H1 (cell line): ENCODE data around the gene FASN. TPM values are rescaled to one million over a fixed set of nuclear protein-coding genes. Genes with fewer than 3 reads are reported as not detected.

ENCODE experiments used
- CTCF ChIA-PET: fragments of 300-600 bp; sonication (Branson Sonifier 250); formaldehyde crosslinking; loops from one replicate; lab custom pipeline; 2021; ENCODE audit not compliant: partially characterized antibody; lab: Charles Lee
- POLR2A ChIA-PET: fragments of 300-600 bp; sonication (Branson Sonifier 250); formaldehyde crosslinking; loops from one replicate; lab custom pipeline; 2021; ENCODE audit warnings: inconsistent platforms; ENCODE audit not compliant: partially characterized antibody; lab: Charles Lee
- DNase-seq, 2 experiments: peaks; one replicate each; pipeline versions ENCODE4 v3.0.0 to v3.0.0-alpha.2; 2010 to 2022; ENCODE audit warnings: low spot score in 2 of 2, low read depth in 1 of 2, mixed read lengths in 1 of 2
- FAIRE-seq: peaks from 2 replicates; lab custom pipeline; 2011; peaks lifted over from hg19 to GRCh38; lab: Jason Lieb, UNC
- H2AFZ ChIP-seq: 2 replicates; pipeline ENCODE4 v1.8.1; 2012; ENCODE audit warnings: low read length, inconsistent platforms
- H2AK5ac ChIP-seq: 2 replicates; pipeline ENCODE4 v1.6.1; 2013; ENCODE audit warnings: low read depth, low read length
- H2BK120ac ChIP-seq: replicated peaks from 2 replicates; pipeline ENCODE3; 2013; ENCODE audit warnings: low read depth, low read length, inconsistent platforms
- H2BK12ac ChIP-seq: 2 replicates; pipeline ENCODE4 v1.6.1; 2013; ENCODE audit warnings: low read depth, low read length
- H2BK15ac ChIP-seq: 2 replicates; pipeline ENCODE4 v1.6.1; 2013; ENCODE audit warnings: low read length
- H2BK20ac ChIP-seq: 2 replicates; pipeline ENCODE4 v1.6.1; 2013; ENCODE audit warnings: low read length
- H2BK5ac ChIP-seq: 2 replicates; pipeline ENCODE4 v1.6.1; 2013; ENCODE audit warnings: low read depth, low read length
- H3K14ac ChIP-seq: 2 replicates; pipeline ENCODE4 v1.6.1; 2013; ENCODE audit warnings: inconsistent platforms; ENCODE audit not compliant: insufficient read length
- H3K18ac ChIP-seq: 2 replicates; pipeline ENCODE4 v1.6.1; 2013; ENCODE audit warnings: low read length; ENCODE audit errors: extremely low read depth
- H3K23ac ChIP-seq: 2 replicates; pipeline ENCODE4 v1.6.1; 2013; ENCODE audit warnings: inconsistent platforms; ENCODE audit not compliant: insufficient read length
- H3K23me2 ChIP-seq: 2 replicates; pipeline ENCODE4 v1.6.1; 2013; ENCODE audit warnings: low read depth, low read length
- H3K27ac ChIP-seq: 2 replicates; pipeline ENCODE4 v1.6.1; 2011; ENCODE audit warnings: low read depth, low read length, inconsistent platforms
- H3K27me3 ChIP-seq, 4 experiments: replicated peaks in 1 of 4; 1 replicate in 1 of 4; 2 replicates in 3 of 4; pipeline versions ENCODE4 v1.6.1 to v1.8.1; 2011 to 2013; ENCODE audit warnings: low read length in 3 of 4, mild to moderate bottlenecking in 3 of 4, inconsistent platforms in 2 of 4, mixed read lengths in 2 of 4, moderate library complexity in 1 of 4; ENCODE audit not compliant: control insufficient read depth in 3 of 4, insufficient read depth in 3 of 4; ENCODE audit errors: extremely low read depth in 1 of 4
- H3K36me3 ChIP-seq, 4 experiments: 2 replicates each; pipeline versions ENCODE4 v1.6.1 to v1.8.1; 2011 to 2013; ENCODE audit warnings: mild to moderate bottlenecking in 4 of 4, low read length in 3 of 4, moderate library complexity in 2 of 4, control low read depth in 1 of 4, inconsistent platforms in 1 of 4; ENCODE audit not compliant: insufficient read depth in 4 of 4, control insufficient read depth in 2 of 4
- H3K4ac ChIP-seq: replicated peaks from 2 replicates; pipeline ENCODE3; 2013; ENCODE audit warnings: low read length, low read depth, mixed read lengths, inconsistent platforms; ENCODE audit not compliant: insufficient read length
- H3K4me1 ChIP-seq, 4 experiments: replicated peaks in 1 of 4; 1 replicate in 1 of 4; 2 replicates in 3 of 4; pipeline versions ENCODE4 v1.6.1 to v1.8.1; 2011 to 2013; ENCODE audit warnings: low read length in 3 of 4, inconsistent platforms in 2 of 4, mixed read lengths in 1 of 4; ENCODE audit not compliant: insufficient read depth in 4 of 4, control insufficient read depth in 3 of 4
- H3K4me2 ChIP-seq, 2 experiments: 2 replicates each; pipeline versions ENCODE4 v1.6.1 to v1.8.1; 2011 to 2013; ENCODE audit warnings: low read depth in 2 of 2, low read length in 2 of 2, control low read depth in 1 of 2, inconsistent platforms in 1 of 2, mild to moderate bottlenecking in 1 of 2; ENCODE audit not compliant: insufficient read depth in 1 of 2
- H3K4me3 ChIP-seq, 4 experiments: fragments of 200-600, 300-600 bp in 1 of 4; sonication (generic), shearing (Covaris generic), sonication (Bioruptor Twin) in 1 of 4; 2 replicates each; pipeline versions ENCODE4 v1.5.1 to v1.8.1; 2011 to 2016; ENCODE audit warnings: low read length in 4 of 4, low read depth in 3 of 4, control low read depth in 2 of 4, inconsistent platforms in 2 of 4, mild to moderate bottlenecking in 2 of 4, mixed read lengths in 1 of 4, moderate library complexity in 1 of 4; ENCODE audit not compliant: insufficient read depth in 2 of 4; ENCODE audit errors: extremely low read depth in 1 of 4
- H3K56ac ChIP-seq: replicated peaks from 2 replicates; pipeline ENCODE3; 2013; ENCODE audit warnings: low read depth, mild to moderate bottlenecking, mixed read lengths, low read length, inconsistent platforms; ENCODE audit not compliant: insufficient read length
- H3K79me1 ChIP-seq: 2 replicates; pipeline ENCODE4 v1.6.1; 2013; ENCODE audit warnings: low read depth, low read length, control low read depth
- H3K79me2 ChIP-seq, 2 experiments: 2 replicates each; pipeline versions ENCODE4 v1.6.1 to v1.8.1; 2012 to 2013; ENCODE audit warnings: low read length in 2 of 2, mild to moderate bottlenecking in 2 of 2, inconsistent platforms in 1 of 2; ENCODE audit not compliant: insufficient read depth in 2 of 2, control insufficient read depth in 1 of 2
- H3K9ac ChIP-seq, 4 experiments: replicated peaks in 1 of 4; 1 replicate in 1 of 4; 2 replicates in 3 of 4; pipeline versions ENCODE4 v1.6.1 to v1.8.1; 2011 to 2013; ENCODE audit warnings: low read depth in 3 of 4, low read length in 3 of 4, control low read depth in 2 of 4, mild to moderate bottlenecking in 2 of 4, moderate library complexity in 2 of 4, inconsistent platforms in 1 of 4; ENCODE audit errors: extremely low read depth in 1 of 4
- H3K9me3 ChIP-seq, 2 experiments: 2 replicates each; pipeline versions ENCODE4 v1.6.1 to v1.8.1; 2012 to 2013; ENCODE audit warnings: mild to moderate bottlenecking in 2 of 2, moderate library complexity in 2 of 2, control low read depth in 1 of 2, inconsistent platforms in 1 of 2, low read depth in 1 of 2, low read length in 1 of 2, mixed read lengths in 1 of 2; ENCODE audit not compliant: insufficient read depth in 2 of 2
- H4K20me1 ChIP-seq, 2 experiments: replicated peaks in 1 of 2; 2 replicates each; pipeline versions ENCODE3 to v1.8.1; 2011 to 2013; ENCODE audit warnings: inconsistent platforms in 2 of 2, low read length in 2 of 2, mild to moderate bottlenecking in 1 of 2; ENCODE audit not compliant: insufficient read depth in 2 of 2, control insufficient read depth in 1 of 2
- H4K5ac ChIP-seq: 2 replicates; pipeline ENCODE4 v1.6.1; 2013; ENCODE audit warnings: low read length, low read depth, mixed read lengths, inconsistent platforms; ENCODE audit not compliant: insufficient read length
- H4K8ac ChIP-seq: 2 replicates; pipeline ENCODE4 v1.8.0; 2013; ENCODE audit warnings: mild to moderate bottlenecking, moderate library complexity, low read length, inconsistent platforms; ENCODE audit not compliant: insufficient read depth; ENCODE audit errors: extremely low read depth
- H4K91ac ChIP-seq: replicated peaks from 2 replicates; pipeline ENCODE3; 2013; ENCODE audit warnings: low read length, mixed read lengths, inconsistent platforms; ENCODE audit not compliant: insufficient read length
- BACH1 ChIP-seq: IDR thresholded peaks from 2 replicates; pipeline ENCODE4 v1.6.1; 2012; ENCODE audit warnings: low read length, improper control_type of control experiment
- CBX5 ChIP-seq: fragments of 300-800, 300-1000 bp; sonication (generic); IDR thresholded peaks from 2 replicates; pipeline ENCODE4 v1.7.1; 2016; ENCODE audit warnings: antibody characterized with exemption, low read length, low read depth
- CBX8 ChIP-seq: fragments of 300-800, 300-1000 bp; sonication (generic); IDR thresholded peaks from 2 replicates; pipeline ENCODE4 v1.7.1; 2016; ENCODE audit warnings: low read depth, low read length, borderline replicate concordance
- CHD2 ChIP-seq: IDR thresholded peaks from 2 replicates; pipeline ENCODE4 v1.6.1; 2012; ENCODE audit warnings: low read length, improper control_type of control experiment
- CTBP2 ChIP-seq: IDR thresholded peaks from 2 replicates; pipeline ENCODE4 v1.7.0; 2011; ENCODE audit warnings: borderline replicate concordance, mild to moderate bottlenecking, moderate library complexity, mixed read lengths, low read length; ENCODE audit not compliant: insufficient read depth, insufficient read length
- GTF2F1 ChIP-seq: IDR thresholded peaks from 2 replicates; pipeline ENCODE4 v1.6.1; 2012; ENCODE audit warnings: low read depth, low read length, improper control_type of control experiment, borderline replicate concordance
- JUN ChIP-seq: IDR thresholded peaks from 2 replicates; pipeline ENCODE4 v1.6.1; 2011; ENCODE audit warnings: low read depth, mild to moderate bottlenecking, improper control_type of control experiment, low read length
- KDM4A ChIP-seq: IDR thresholded peaks from one replicate; pipeline ENCODE4 v1.7.1; 2012; ENCODE audit warnings: low read depth, mild to moderate bottlenecking, moderate library complexity, low read length, inconsistent platforms; ENCODE audit not compliant: severe bottlenecking
- SP2 ChIP-seq: IDR thresholded peaks from 2 replicates; pipeline ENCODE4 v1.6.1; 2012; ENCODE audit warnings: mild to moderate bottlenecking, low read length, inconsistent platforms
- TAF7 ChIP-seq: optimal IDR thresholded peaks from 2 replicates; pipeline ENCODE3; 2011; ENCODE audit warnings: low read depth, mild to moderate bottlenecking, inconsistent platforms, low read length, moderate library complexity, borderline replicate concordance
- TCF12 ChIP-seq: IDR thresholded peaks from 2 replicates; pipeline ENCODE4 v1.6.1; 2011; ENCODE audit warnings: low read depth, mild to moderate bottlenecking, low read length
- YY1 ChIP-seq: IDR thresholded peaks from 2 replicates; pipeline ENCODE4 v1.6.1; 2011; ENCODE audit warnings: low read depth, mild to moderate bottlenecking, low read length
- WGBS, 2 experiments: shearing (Covaris generic) in 1 of 2; methylation state at CpG; one replicate each; pipeline versions ENCODE4 v1.1.6 to v1.1.7; 2013 to 2015; ENCODE audit warnings: low lambda C conversion rate in 2 of 2, mixed read lengths in 2 of 2, inconsistent platforms in 1 of 2, low coverage in 1 of 2, missing lambda C conversion rate in 1 of 2; ENCODE audit not compliant: insufficient replicate concordance in 2 of 2, insufficient coverage in 1 of 2, insufficient read length in 1 of 2; ENCODE audit errors: extremely low coverage in 1 of 2, missing lambda C conversion rate in 1 of 2; 5-methylcytosine and 5-hydroxymethylcytosine counted together
- polyA plus RNA-seq, 7 experiments: library from polyadenylated mRNA; depleted of rRNA in 3 of 7; stranded (reverse) in 5 of 7; unstranded in 2 of 7; fragments of >200 nt in 5 of 7; fragments of 200-250 nt in 2 of 7; gene quantifications; 1 replicate in 5 of 7; 2 replicates in 1 of 7; 4 replicates in 1 of 7; pipeline versions ENCODE4 v1.2.1 to v1.2.3, GENCODE V29; 2011 to 2013; ENCODE audit warnings: missing spikeins in 2 of 7, mixed read lengths in 2 of 7
- total RNA-seq: library from RNA; stranded (reverse); fragmentation: NEBNext Ultra II Directional; extraction: Animal tissue kit (Norgen Biotek cat#: 25700); gene quantifications from 2 replicates; pipeline ENCODE4 v1.2.1, GENCODE V29; 2021

Gene FASN
- total and polyA plus RNA-seq, 2 of the 8 experiments (the other 6 are each of a cell fraction or from before 2014, with no cell fraction given) = 143 to 561 TPM

DNA sequence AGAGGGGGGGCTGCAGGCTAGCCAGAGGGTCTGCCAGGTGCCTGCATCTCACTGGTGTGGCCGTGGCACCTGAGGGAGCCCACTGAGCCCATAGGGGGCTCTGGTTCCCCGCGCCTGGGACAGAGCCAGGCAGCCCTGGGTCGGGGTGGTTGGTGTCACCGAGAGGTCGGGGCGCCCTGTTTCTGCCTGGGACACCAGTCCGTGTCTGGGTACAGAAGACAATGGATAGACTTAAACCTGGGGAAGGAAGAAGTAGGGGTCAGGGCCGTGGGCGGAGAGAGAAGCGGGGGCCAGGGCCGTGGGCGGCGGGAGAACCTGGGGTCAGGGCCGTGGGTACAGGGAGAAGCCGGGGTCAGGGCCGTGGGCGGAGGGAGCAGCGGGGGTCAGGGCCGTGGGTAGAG, 49.5 kb downstream of the FASN start:
- Histone ChIP-seq H2BK120ac (no peak overlapping the region), H4K20me1 (peaks cover 4 to 7% of the 10 kb centered on the region in 2 experiments), H3K14ac (no peak overlapping the region), H3K27ac (no peak overlapping the region), H3K4me1 (peaks cover 0 to 16% (median 9%) of the 10 kb centered on the region in 4 experiments; a peak in 5 of 7 replicates), H3K79me2 (peaks cover 0 to 12% of the 10 kb centered on the region in 2 experiments; a peak in 1 of 4 replicates), H3K27me3 (no peaks in the 10 kb centered on the region; a peak in 1 of 7 replicates), H3K56ac (no peak overlapping the region), H2BK20ac (no peak overlapping the region), H2AK5ac (no peak overlapping the region), H3K4ac (no peak overlapping the region), H2BK5ac (no peak overlapping the region), H3K23ac (no peak overlapping the region), H2AFZ (no peak overlapping the region), H2BK15ac (no peak overlapping the region), H4K5ac (no peak overlapping the region), H2BK12ac (no peak overlapping the region), H3K9me3 (no peaks in the 10 kb centered on the region), H3K23me2 (peaks cover 6% of the 10 kb centered on the region; the same call in 1 of the 2 replicates), H3K4me3 (no peak overlapping the region), H3K9ac (no peak overlapping the region), H4K91ac (no peak overlapping the region), H3K18ac (no peak overlapping the region), H3K4me2 (no peak overlapping the region), H4K8ac (no peak overlapping the region), H3K79me1 (peaks cover 6% of the 10 kb centered on the region; the same call in 1 of the 2 replicates), H3K36me3 (peaks cover 0 to 8% (median 2%) of the 10 kb centered on the region in 4 experiments; a peak in 3 of 8 replicates)
- WGBS, 2 experiments = 89% methylated on average over 19 of the region's 20 CpGs; no CpG with 5 or more reads in 1 of the 2 experiments
- no peak for FAIRE-seq
- no peak for DNase-seq
- ChIA-PET POLR2A (interaction anchor here (0.7 to 13.2 kb wide), 4 partner anchors 8 to 18 kb away, joined by 3 to 161 read pairs (median 5); partner anchors contain the start of genes DUS1L and RAC3), CTCF (interaction anchor here (1.1 to 1.4 kb wide), 2 partner anchors 9 to 18 kb away, joined by 3 to 6 read pairs; no protein-coding TSS in a partner anchor)
- TF ChIP-seq JUN (no peak), TCF12 (no peak), CBX8 (no peak), GTF2F1 (no peak), TAF7 (no peak), YY1 (no peak), SP2 (no peak), CBX5 (no peak), BACH1 (no peak), CTBP2 (no peak), CHD2 (no peak), KDM4A (no peak)
